ENCODE measurements around the gene ADGRG6.

GRCh38 chr6:142275236-142276006 is 26.4 kb upstream of the ADGRG6 start:
- TF ChIP-seq CTCF (IDR thresholded peaks at IDR 0.05) = no peak
- no peak for TF ChIP-seq POLR2A (IDR thresholded peaks at IDR 0.05)

Data from Peyer's patch (tissue), 4 donors.